ENCODE measurements around the gene NRXN3.

NRXN3 gene

DNA sequence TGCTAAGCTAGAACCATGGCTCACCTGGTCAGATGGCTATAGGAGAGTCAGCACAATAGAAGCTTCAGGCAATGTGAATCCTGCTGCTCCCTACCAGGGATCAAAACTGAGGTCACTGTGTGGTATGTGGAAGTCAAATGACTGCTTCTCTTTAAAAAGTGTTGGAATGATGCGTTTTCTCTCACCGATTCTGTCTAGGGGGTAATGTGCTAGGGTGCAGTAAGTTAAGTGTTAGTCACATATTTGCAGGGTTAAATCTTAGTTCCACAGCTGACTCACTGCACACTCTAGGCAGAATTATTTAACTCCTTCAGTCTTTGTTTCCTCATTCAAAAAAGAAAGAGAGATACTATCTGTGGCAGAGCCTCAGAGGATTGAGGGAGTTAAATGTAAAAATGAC is 1344.5 kb downstream of the NRXN3 start:
- DNase-seq = no peak

DNA sequence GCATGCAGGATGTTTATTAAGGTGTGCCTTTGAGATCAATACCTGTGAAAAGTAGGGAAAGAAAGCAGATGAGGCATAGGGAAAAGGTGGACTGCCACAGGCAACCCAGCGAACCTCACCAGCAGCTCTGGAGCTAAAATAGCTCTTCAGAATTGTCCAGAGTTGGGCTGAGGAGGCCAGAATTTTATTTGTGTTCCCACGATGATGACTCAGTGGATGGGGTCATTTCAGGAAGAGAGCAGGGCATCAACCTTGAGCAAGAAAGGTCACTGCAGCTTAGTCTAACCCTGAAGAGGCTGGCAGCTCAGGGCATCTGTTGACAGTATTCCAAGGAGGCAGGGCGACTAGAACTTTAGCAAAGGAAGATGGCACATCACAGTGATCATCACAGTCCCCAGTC is 1345.0 kb downstream of the NRXN3 start:
- DNase-seq = no peak

DNA sequence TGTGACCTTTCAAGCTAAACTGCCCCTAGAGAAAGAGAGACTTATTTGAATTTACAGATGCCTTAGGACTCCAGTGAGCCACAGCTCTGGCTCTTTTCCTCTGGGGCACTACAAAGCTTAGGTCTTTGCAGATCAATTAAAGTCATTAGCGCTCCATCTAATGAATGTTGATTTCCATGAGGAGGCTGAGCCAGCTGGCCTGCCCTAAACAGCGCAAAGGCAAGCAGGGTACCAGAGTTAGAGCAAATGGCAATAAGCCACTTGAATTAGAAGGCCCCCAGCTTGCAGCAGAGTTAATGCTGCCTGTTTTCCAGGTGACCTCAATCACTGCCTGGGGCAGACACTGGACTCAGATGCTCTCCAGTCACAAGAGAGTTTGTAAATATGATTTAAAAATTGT is 1345.8 kb downstream of the NRXN3 start:
- DNase-seq = no peak

DNA sequence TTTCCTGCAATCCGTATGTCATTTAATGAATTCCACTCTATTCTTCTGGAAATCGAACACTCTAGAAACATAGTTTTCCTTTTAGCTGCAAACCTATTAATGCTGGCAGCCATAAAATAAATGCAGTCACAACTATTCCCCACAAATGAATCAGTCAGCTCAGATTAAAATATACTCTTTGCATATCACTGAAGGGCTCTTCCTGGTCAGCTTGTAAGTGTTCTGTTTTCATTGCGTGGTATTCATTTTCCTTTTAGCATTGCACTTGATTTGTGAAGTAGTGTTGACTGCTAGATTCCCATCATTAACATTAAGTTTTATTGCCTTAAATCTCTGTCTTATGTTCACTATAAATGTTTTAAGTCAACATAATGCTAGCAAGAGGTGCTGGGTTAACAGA is 1355.2 kb downstream of the NRXN3 start:
- DNase-seq = no peak

DNA sequence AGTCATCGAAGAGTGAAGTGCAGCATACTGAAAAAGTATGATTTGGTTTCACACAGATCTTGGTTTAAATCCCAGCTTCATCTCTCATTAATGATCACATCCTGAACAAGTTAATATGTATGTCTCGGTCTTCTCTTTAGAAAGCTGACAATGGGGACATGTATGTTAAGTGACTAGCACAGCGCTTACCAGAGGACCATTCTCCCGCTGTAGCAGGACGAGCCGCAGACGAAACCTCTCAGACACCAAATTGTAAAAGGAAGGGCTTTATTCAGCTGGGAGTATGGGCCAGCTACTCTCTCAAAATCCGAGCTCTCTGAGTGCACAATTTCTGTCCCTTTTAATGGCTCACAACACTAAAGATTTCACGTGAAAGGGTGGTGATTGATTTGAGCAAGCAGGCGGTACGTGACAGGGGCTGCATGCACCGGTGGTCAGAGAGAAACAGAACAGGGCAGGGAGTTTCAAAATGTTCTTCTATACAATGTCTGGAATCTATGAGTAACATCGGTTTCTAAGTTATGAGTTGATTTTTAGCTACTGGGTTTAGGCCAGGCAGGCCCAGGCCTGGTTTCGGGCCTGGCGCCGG is 1358.7 kb downstream of the NRXN3 start:
- DNase-seq = no peak

DNA sequence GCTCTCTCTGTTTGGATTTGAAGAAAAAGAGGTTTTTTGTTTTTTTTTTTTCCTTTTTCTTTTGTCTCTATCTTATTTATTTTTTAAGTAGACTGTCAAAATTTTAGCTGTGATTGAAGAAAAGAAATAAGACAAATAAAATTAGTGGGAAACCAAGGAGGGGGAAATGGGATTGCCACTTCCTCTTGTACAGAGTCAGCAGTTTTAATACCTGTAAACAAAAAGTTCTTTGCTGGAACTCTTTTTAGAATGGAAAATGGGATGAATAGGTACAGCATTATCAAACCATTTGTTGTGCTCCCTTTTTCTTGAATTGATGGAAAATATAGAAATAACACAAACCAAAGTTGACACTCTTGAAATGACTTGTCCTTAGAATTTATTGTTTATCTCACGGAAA is 1360.4 kb downstream of the NRXN3 start:
- DNase-seq = no peak

DNA sequence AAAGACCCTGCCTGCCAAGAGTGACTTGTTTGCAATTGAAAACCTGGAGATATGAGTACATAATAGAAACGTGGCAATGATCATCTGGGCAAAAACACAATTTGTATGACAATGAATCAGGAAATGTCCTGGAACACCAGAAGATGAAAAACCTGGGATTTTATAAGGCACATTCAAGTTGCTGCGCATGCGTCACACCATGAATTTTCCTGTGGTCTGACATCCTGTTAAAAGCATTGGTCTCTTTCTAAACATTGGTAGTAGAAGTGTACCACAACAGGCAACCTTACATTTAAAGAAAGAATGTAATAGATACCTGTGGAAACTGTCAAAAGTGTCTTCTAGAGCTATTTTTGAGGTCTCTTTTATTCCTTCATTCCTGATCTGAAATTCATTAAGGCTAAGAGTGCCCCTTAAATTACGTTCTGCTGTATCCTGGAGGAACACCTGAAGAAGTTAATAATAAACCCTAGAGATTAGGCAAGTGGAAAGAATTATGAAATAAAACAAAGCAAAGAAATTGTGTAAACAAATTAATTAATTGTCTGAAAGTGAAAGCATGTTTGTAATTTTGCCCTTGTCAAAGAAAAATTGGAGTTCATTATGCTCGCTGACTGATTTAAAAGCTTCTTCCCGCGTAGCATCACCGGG is 1364.7 kb downstream of the NRXN3 start:
- DNase-seq = no peak

DNA sequence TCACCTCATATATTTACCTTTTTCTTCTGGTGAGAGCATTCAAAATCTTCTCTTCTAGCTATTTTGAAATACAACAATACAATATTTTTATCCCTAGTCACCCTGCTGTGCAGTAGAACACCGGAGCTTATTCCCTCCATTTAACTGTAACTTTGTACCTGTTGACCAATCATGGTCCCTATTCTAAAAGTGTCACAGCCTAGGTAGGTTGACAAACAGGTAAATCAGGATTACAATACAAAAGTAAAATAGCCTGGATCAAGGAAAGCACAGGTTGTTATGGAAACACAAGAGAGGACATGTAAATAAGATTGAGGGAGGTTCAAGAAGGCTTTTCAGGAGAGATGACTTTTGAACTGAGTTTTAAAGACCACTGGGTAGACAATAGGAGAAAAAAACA is 1370.2 kb downstream of the NRXN3 start:
- no peak for DNase-seq

DNA sequence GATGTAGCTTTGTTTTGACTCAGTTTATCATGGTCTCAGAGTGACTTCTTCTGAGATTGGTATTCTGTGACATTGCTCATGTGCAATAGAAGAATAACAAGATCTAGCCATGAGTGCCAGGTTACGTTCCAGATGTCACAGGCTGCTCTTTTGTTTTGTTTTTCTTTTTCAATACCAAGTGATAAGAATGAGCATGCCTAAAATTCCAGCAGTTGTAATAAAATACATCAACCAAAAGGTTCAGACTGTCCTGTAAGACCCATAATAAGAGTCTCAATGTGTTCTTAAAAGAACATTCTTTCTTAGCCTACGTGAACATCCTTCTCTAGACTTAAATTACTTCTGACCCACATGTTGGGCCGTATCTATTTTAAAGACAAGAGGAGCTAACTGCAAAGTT is 1371.9 kb downstream of the NRXN3 start:
- DNase-seq = no peak

DNA sequence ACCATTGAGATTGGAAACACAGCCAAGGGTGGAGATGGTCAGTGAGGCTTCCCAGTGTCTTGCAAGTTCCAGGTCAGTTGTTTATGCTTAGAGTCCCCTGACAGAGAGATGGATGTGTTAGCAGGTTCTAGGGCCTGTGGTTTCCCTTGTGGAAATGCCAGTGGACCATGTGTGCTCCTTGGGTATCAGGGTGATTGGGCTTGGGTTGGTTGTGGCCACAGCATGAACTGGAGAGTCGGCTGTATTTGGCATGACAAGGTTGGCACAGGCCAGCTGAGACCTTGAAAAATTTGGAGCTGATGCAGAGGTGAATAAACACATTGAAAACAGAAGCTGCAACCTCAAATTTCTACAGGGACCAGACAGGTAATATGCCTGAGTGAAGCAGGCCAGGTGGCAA is 1373.2 kb downstream of the NRXN3 start:
- no peak for DNase-seq

DNA sequence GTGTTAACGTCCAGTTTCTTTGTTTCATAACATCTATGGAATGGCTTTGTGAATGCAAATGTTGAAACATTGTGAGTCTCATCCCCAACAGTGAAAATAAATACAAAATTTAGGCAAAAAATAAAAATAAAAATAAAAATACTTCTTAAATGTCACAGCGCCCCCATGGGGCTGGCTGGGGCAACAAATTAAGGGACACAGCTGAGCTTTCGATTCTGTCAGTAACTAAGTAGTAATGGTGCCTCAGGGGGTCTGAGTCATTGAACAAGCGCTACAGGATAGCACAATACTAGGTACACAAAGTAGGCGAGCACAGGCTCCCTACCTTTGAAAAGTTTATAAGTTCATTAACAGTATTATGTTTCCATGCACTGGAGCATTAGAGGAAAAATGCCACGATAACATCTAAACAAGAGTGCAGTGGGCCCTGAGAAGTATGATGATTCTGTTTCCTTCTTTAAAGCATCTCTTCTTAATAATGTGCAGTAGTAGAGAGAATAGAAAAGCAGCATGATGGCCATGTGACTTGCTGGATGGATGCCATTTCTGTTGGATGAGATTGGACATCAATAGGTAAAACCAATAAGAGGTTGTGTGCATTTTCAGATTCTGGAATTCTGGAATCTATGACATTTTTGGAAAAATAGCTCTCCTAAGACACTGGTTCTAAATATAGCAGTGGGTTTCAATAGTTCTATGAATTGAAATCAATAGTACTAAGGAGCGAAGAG is 1374.0 kb downstream of the NRXN3 start:
- DNase-seq = no peak

DNA sequence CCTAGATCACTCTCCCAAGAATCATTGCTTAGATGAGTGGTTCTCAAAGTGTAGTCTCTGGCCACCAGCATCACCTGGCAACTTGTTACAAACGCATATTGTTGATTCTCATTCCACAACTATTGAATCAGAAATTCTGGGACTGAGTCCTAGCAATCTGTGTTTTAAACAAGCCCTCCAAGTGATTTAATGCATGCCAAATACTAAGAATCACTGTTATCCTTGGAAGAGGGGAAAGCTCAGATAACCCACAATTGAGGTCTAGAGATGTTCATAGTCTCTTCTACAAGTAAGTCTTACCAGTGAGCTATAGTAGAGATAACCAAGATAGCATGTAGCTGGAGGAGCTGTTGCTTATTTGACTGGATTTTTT is 1374.5 kb downstream of the NRXN3 start:
- no peak for DNase-seq

DNA sequence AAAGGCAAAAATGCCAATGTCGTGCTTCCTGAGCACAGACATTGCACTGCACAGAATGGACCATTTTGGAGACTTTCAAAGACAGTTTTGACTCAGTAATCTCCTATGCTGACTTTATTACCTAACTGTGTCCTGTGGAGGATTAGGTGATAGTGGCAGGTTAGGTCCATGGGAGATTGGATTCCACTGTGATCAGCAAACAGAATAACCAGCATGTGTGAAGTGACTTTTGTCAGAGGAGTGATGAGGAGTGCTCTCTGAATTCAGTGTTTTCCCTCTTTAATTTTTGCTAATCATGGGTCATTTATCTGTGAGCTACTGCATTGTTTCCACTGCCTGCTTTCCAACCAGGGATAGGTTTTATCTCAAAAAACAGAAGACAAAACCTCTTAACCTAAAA is 1378.7 kb downstream of the NRXN3 start:
- no peak for DNase-seq

DNA sequence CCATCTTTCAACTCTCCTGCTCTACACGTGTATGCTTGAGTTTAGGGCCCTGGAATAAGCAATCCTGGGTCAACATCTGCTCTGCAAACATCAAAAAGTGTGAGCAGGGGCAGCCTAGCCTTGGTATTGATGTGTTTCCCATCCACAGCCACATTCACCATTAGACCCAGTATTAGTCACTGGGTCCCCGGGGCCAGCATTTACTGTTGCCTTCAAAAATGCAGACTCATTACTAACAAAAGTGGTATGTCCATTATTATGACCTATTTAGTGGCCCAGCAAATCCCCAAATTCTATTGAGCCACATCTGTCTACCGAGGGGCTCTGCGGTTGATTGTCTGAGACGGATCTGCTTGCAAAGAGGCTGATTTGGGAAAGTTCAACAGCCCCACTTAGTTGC is 1379.3 kb downstream of the NRXN3 start:
- DNase-seq = no peak

DNA sequence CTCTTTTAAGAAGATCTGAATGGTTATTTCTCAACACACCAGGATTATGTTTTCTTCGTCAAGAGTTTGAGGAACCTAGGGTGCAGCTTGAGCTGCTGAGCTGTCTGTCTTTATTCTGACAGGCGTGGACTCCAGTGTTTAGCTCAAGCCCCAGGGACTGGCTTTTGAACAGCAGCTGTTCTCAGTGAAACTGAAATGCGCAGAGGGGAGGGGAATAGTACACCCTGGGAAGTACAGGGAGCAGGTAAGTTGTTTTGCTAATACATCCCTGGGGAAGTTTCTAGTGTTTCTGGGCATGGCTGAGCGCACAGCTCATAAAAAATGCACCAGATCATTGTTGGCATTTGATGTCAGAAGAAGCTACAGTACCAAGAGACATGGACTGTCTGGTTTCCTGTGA is 1381.3 kb downstream of the NRXN3 start:
- no peak for DNase-seq

DNA sequence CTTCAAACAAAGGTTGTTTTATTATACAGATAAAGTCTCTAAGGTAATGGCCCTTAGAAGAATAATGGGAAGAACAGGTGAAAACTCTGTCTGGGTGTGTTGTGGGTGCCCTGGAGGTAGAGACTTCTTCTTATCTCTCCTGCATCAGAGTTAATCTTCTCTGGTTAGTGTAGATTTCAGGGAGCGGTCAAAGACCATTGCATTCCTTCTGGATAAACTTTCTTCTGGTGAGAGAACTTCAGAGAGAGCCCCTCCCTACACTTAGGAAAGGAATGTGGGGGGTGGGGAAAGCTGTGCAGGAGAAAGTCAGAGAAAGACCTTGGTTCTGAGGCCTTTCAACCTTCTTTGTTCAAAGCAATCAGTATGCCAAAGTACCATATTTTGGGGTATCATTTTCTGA is 1382.6 kb downstream of the NRXN3 start:
- no peak for DNase-seq

DNA sequence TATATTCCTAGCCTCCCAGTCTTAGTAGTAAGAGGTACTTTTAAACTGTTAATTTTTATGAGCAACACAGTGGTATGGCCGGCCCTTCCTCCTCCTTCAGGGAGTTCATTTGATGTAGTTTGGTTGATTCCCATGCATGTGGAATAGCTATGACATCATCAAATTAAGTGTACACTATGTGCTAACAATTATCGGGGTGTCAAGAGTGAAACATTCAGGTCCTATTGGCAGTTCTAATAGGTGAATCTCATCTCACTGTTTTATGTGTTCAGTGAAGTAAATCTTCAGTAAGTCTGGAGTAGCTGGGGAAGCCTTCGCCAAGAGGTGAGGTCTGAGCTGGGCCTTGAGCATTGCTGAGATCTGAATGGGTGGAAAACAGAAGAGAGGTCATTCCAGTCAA is 1384.6 kb downstream of the NRXN3 start:
- DNase-seq = no peak

DNA sequence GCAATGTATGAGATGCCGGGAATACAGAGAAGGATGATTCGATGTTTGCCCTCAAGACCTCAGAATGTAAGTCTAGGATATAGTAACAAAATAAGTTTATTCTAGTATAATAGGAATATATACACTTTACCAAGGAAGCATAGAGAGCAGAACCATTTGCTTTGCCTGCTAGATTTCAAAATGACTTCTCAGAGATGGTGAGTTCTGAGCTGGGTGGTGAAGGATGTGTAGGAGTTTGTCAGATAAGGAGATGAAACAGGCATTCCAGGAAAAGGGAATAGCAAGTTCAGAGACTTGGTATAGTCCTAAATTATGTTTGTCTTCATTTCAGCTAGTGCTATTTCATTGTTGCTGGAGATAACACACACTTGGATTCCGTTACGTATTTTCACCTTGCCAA is 1385.3 kb downstream of the NRXN3 start:
- DNase-seq = no peak

DNA sequence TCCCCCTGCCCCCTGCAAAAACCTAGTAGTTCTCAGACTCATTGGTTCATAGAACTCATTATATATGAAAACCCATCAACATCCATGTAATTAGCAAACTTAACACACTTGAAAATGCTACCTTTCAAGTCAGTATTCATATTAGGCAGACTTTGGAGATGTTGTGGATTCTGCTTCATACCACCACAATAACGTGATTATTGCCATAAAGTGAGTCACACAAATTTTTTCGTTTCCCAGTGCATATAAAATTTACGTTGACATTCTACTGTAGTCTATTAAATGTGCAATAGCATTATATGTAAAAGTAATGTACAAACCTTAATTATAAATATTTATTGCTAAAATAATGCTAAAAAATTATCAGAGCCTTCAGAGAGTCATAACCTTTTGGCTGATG is 1387.1 kb downstream of the NRXN3 start:
- DNase-seq = no peak

DNA sequence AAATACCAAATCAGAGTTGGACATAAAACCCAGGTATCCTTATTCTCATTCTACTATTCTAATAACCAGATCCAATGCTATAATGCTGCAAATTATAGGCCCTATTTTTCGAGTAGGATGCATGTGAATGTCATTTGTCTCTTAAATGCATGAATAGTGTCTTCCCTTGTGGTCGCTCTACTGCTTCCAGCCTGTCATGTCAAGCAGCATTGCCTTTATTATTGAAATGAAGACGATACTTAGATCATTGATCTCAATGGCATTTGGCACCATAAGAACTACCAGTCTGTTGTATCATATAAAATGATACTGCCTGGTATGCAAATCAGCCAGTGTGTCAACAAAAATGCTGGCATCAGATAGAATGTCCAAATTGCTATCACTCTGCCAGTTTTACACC is 1392.0 kb downstream of the NRXN3 start:
- DNase-seq = no peak

DNA sequence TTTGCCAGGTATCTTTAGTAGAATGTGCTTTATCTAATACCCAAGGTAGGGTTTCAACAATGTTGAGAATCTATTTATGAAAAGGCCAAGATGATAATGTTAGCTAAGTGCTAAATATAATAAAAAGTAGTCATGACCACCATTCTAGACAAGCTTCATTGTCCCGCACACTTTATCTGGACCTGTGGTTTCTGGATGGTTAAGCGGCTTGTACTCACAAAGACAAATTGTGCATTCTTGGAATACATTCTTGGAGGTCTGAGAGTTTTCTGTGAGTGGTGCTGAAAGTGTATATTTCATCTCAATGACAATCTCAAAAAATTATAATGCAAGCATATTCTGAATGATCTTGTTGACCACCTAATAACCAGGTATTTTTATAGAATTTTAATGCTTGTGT is 1394.2 kb downstream of the NRXN3 start:
- no peak for DNase-seq

DNA sequence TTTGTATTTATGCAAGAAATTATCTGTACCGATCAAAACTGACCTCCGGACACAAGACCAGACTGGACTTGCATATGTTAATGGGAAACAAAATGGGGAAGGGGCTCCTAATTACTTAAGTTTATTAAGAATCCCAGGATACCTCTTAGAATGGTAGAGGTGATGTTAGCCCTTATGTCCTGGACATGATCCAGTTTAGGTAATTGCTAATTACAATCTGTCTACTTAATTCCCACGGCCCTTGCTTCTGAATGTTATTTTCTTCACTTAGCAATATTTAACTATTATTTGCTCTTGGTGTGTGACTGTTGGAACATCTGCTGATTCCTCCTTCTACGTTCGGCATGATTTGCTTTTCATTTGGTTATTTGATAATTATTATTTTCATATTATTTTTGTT is 1397.1 kb downstream of the NRXN3 start:
- no peak for DNase-seq

DNA sequence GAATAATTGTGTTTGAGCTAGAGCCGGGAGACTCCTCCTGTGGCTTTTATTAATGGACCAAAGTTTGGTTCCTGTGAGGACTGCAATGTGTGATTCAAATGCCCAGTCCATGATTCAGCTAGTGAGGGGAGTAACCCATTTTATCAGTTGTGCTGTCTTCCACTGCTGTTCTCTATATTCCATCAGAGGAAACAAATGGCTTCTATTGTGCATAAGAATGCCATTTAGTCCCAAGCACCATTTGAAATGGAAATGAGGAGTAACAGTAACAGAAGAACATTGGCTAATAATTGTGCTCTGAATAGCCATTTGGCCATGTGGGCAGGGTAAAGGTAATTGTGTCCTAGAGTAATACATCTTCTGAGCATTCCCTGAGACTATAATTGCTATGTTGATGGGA is 1398.4 kb downstream of the NRXN3 start:
- DNase-seq = no peak

DNA sequence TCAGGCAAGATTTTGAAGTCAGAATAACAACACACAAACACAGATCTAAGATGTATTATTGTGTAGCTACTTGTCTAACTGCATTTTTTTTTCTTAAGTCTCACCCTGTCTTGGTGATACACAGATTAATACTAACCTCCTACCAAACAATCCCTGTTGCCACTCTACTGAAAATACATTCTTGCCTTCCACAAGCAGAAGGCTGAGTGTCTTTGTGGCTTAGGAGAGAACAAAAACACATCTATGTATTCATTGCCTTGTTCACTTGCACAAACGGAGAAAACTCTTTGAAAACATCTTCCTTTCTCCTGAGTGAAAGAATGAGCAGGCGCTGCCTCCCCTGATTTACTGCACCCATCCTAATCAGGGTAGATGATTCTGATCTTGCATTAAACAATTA is 1398.9 kb downstream of the NRXN3 start:
- DNase-seq = no peak

DNA sequence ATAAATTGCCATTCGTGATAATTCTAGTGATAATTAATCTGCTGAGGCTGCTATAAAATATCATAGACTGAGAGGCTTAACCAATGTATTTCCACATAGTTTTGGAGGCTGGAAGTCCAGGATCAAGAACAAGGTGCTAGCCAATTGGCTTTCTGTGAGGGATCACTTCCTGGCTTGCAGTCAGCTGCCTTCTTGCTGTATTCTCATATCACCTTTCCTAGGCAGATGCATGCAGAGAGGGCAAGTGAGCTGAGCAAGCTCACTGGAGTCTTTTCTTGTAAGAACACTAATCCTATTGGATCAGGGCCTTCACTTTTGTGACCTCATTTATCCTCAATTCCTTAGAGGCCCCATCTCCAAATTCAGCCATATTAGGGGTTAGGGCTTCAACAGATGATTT is 1400.5 kb downstream of the NRXN3 start:
- DNase-seq = no peak

Measured in activated CD4-positive, alpha-beta T cell treated with anti-CD3 and anti-CD28 coated beads, Interleukin-2, amount 50 U/mL, for 1 hour (primary cell).